Memory B cell (primary cell): ENCODE results near the gene CWH43.
"Not testable (repeated sequence)": the region's sequence is repeated elsewhere in the genome, so short reads cannot be mapped to it uniquely, and the experiment has no call there.

ENCODE experiments used
- ATAC-seq: fragments of 150-1000 bp; cut with Tn5 transposase; 2 replicates; pipeline ENCODE4 v1.10.0; 2021; ENCODE audit warnings: low read depth, mild to moderate bottlenecking, moderate library complexity
- DNase-seq, 2 donors: peaks; one replicate each; pipeline ENCODE4 v3.0.0; 2022; ENCODE audit warnings: low spot score in 2 of 2
- H3K27ac Mint-ChIP-seq: one replicate; pipeline ENCODE4 v1.8.0; 2022; ENCODE audit warnings: mild to moderate bottlenecking, moderate library complexity, mixed read lengths
- H3K27me3 Mint-ChIP-seq: one replicate; pipeline ENCODE4 v1.8.0; 2022; ENCODE audit warnings: mixed read lengths
- H3K36me3 Mint-ChIP-seq: one replicate; pipeline ENCODE4 v1.8.0; 2022; ENCODE audit warnings: mild to moderate bottlenecking, mixed read lengths
- H3K4me1 Mint-ChIP-seq: one replicate; pipeline ENCODE4 v1.8.0; 2022; ENCODE audit warnings: mixed read lengths
- H3K4me3 Mint-ChIP-seq: one replicate; pipeline ENCODE4 v1.8.0; 2022; ENCODE audit warnings: mild to moderate bottlenecking, moderate library complexity, mixed read lengths
- H3K9me3 Mint-ChIP-seq: one replicate; pipeline ENCODE4 v1.8.0; 2022; ENCODE audit warnings: mixed read lengths

Gene CWH43

DNA sequence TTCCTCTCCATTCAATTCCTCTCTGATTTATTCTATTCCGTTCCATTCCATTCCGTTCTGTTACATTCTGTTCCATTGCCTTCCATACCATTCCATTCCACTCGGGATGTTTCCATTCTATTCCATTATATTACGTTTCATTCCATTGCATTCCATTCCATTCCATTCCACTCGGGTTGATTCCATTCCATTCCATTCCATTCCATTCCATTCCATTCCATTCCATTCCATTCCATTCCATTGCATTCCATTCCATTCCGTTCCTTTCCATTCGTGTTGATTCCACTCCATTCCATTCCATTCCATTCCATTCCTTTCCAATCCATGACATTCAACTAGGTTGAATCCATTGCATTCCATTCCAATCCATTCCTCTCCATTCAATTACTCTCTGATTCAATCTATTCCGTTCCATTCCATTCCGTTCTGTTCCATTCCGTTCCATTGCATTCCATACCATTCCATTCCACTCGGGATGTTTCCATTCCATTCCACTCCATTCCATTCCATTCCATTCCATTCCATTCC lies 106.6 kb downstream of the CWH43 start:
- H3K27me3 Mint-ChIP-seq = not testable (repeated sequence)

DNA sequence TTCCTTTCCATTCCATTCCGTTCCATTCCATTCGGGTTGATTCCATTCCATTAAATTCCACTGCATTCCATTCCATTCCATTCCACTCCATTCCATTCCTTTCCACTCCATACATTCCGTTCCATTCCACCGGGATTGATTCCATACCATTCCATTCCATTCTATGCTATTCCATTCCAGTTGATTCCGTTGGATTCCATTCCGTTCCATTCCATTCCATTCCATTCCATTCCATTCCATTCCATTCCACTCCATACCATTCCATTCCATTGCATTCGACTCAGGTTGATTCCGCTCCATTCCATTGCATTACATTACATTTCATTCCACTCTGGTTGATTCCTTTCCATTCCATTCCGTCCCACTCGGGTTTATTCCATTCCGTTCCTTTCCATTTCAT lies 110.1 kb downstream of the CWH43 start:
- peaks cover 50% of the 10 kb centered on the region for H3K36me3 Mint-ChIP-seq

More for the DNA sequence above, 106.6 kb downstream of the CWH43 start:
- H3K4me3 Mint-ChIP-seq, DNase-seq, H3K27ac Mint-ChIP-seq: not testable (repeated sequence)
- peaks cover 30% of the 10 kb centered on the region for H3K36me3 Mint-ChIP-seq
- peaks cover 20% of the 10 kb centered on the region for H3K4me1 Mint-ChIP-seq
- peaks cover 35% of the 10 kb centered on the region for H3K9me3 Mint-ChIP-seq
- ATAC-seq = peak; percentile 42

DNA sequence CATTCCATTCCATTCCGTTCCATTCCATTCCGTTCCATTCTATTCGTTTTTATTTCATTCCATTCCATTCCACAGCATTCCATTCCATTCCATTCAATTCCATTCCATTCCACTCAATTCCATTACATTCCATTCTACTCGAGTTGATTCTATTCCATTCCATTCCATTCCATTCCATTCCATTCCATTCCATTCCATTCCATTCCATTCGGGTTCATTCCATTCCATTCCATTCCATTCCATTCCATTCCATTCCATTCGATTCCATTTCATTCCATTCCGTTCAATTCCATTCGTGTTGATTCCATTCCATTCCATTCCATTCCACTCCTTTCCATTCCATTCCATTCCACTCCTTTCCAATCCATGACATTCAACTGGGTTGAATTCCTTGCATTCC lies 110.6 kb downstream of the CWH43 start:
- H3K4me3 Mint-ChIP-seq, H3K27me3 Mint-ChIP-seq, DNase-seq, H3K27ac Mint-ChIP-seq: not testable (repeated sequence)
- Mint-ChIP-seq H3K36me3 (peaks cover 49% of the 10 kb centered on the region), H3K9me3 (peaks cover 57% of the 10 kb centered on the region), H3K4me1 (peaks cover 34% of the 10 kb centered on the region)
- ATAC-seq = peak; percentile 34

More for the DNA sequence above, 110.1 kb downstream of the CWH43 start:
- ATAC-seq, H3K4me3 Mint-ChIP-seq, H3K27ac Mint-ChIP-seq, DNase-seq, H3K27me3 Mint-ChIP-seq: not testable (repeated sequence)
- peaks cover 37% of the 10 kb centered on the region for H3K4me1 Mint-ChIP-seq
- peaks cover 59% of the 10 kb centered on the region for H3K9me3 Mint-ChIP-seq

DNA sequence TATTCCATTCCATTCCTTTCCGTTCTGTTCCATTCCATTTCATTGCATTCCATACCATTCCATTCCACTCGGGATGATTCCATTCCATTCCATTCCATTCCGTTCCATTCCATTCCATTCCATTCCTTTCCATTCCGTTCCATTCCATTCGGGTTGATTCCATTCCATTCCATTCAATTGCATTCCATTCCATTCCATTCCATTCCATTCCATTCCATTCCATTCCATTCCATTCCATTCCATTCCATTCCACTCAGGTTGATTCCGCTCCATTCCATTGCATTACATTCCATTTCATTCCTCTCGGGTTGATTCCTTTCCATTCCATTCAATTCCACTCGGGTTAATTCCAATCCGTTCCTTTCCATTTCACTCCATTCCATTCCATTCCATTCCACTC lies 111.0 kb downstream of the CWH43 start:
- H3K27me3 Mint-ChIP-seq, H3K27ac Mint-ChIP-seq, H3K4me3 Mint-ChIP-seq, DNase-seq: not testable (repeated sequence)
- Mint-ChIP-seq H3K9me3 (peaks cover 53% of the 10 kb centered on the region), H3K36me3 (peaks cover 44% of the 10 kb centered on the region), H3K4me1 (peaks cover 30% of the 10 kb centered on the region)
- peak; percentile 34 for ATAC-seq

DNA sequence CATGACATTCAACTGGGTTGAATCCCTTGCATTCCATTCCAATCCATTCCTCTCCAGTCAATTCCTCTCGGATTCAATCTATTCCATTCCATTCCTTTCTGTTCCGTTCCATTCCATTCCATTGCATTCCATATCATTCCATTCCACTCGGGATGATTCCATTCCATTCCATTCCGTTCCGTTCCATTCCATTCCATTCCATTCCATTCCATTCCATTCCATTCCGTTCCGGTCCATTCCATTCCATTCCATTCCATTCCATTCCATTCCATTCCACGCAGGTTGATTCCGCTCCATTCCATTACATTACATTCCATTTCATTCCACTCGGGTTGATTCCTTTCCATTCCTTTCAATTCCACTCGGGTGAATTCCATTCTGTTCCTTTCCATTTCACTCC lies 111.4 kb downstream of the CWH43 start:
- Mint-ChIP-seq H3K4me1 (peaks cover 33% of the 10 kb centered on the region), H3K36me3 (peaks cover 45% of the 10 kb centered on the region), H3K9me3 (peaks cover 53% of the 10 kb centered on the region)
- not testable (repeated sequence) for DNase-seq, ATAC-seq, H3K4me3 Mint-ChIP-seq, H3K27me3 Mint-ChIP-seq, H3K27ac Mint-ChIP-seq

DNA sequence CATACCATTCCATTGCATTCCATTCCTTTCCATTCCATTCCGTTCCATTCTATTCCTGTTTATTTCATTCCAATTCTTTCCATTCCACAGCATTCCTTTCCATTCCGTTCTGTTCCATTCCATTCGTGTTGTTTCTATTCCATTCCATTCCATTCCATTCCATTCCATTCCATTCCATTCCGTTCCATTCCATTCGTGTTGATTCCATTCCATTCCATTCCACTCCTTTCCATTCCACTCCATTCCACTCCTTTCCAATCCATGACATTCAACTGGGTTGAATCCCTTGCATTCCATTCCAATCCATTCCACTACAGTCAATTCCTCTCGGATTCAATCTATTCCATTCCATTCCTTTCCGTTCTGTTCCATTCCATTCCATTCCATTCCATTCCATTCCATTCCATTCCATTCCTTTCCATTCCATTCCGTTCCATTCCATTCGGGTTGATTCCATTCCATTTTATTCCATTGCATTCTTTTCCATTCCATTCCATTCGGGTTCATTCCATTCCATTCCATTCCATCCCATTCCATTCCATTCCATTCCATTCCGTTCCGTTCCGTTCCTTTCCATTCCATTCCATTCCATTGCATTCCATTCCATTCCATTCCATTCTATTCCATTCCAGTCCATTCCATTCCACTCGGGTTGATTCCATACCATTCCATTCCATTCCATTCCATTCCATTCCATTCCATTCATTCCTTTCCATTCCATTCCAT lies 112.1 kb downstream of the CWH43 start:
- not testable (repeated sequence) for H3K27me3 Mint-ChIP-seq, DNase-seq, H3K27ac Mint-ChIP-seq, H3K4me3 Mint-ChIP-seq
- peak; percentile 12 for ATAC-seq
- H3K9me3 Mint-ChIP-seq = peaks cover 55% of the 10 kb centered on the region
- peaks cover 31% of the 10 kb centered on the region for H3K4me1 Mint-ChIP-seq
- H3K36me3 Mint-ChIP-seq = peaks cover 46% of the 10 kb centered on the region

DNA sequence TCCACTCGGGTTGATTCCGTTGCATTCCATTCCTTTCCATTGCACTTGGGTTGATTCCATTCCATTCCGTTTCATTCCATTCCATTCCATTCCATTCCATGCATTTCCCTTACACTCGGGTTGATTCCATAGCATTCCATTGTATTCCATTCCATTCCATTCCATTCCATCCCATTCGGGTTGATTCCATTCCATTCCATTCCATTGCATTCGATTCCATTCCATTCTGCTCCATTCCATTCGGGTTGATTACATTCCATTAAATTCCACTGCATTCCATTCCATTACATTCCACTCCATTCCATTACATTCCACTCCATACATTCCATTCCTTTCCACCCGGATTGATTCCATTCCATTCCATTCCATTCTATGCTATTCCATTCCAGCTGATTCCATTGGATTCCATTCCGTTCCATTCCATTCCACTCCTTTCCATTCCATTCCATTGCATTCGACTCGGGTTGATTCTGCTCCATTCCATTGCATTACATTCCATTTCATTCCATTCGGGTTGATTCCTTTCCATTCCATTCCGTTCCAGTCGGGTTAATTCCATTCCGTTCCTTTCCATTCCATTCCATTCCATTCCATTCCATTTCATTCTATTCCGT lies 113.9 kb downstream of the CWH43 start:
- H3K27ac Mint-ChIP-seq, DNase-seq, ATAC-seq, H3K27me3 Mint-ChIP-seq, H3K4me3 Mint-ChIP-seq: not testable (repeated sequence)
- Mint-ChIP-seq H3K36me3 (peaks cover 54% of the 10 kb centered on the region), H3K4me1 (peaks cover 36% of the 10 kb centered on the region), H3K9me3 (peaks cover 67% of the 10 kb centered on the region)

DNA sequence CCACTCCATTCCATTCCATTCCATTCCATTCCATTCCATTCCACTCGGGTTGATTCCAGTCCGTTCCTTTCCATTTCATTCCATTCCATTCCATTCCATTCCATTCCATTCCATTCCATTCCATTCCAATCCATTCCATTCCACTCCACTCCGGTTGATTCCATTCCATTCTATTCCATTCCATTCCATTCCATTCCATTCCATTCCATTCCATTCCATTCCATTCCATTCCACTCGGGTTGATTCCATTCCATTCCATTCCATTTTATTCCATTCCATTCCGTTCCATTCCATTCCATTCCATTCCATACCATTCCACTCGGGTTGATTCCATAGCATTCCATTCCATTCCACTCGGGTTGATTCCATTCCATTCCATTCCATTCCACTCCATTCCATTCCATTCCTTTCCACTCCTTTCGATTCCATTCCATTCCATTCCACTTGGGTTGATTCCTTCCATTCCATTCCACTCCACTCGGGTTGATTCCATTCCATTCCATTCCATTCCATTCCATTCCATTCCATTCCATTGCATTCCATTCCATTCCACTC lies 116.3 kb downstream of the CWH43 start:
- DNase-seq, H3K27me3 Mint-ChIP-seq, H3K27ac Mint-ChIP-seq, H3K4me3 Mint-ChIP-seq: not testable (repeated sequence)
- peak; percentile 11 for ATAC-seq
- Mint-ChIP-seq H3K9me3 (peaks cover 73% of the 10 kb centered on the region), H3K4me1 (peaks cover 40% of the 10 kb centered on the region), H3K36me3 (peaks cover 59% of the 10 kb centered on the region)

DNA sequence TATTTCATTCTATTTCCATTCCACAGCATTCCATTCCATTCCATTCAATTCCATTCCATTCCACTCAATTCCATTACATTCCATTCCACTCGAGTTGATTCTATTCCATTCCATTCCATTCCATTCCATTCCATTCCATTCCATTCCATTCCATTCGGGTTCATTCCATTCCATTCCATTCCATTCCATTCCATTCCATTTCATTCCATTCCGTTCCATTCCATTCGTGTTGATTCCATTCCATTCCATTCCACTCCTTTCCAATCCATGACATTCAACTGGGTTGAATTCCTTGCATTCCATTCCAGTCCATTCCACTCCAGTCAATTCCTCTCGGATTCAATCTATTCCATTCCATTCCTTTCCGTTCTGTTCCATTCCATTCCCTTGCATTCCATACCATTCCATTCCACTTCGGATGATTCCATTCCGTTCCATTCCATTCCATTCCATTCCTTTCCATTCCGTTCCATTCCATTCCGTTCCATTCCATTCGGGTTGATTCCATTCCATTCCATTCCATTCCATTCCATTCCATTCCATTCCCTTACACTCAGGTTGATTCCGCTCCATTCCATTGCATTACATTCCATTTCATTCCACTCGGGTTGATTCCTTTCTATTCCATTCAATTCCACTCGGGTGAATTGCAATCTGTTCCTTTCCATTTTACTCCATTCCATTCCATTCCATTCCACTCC lies 117.5 kb downstream of the CWH43 start:
- DNase-seq, H3K27ac Mint-ChIP-seq, H3K27me3 Mint-ChIP-seq, ATAC-seq, H3K4me3 Mint-ChIP-seq: not testable (repeated sequence)
- peaks cover 70% of the 10 kb centered on the region for H3K9me3 Mint-ChIP-seq
- H3K36me3 Mint-ChIP-seq = peaks cover 57% of the 10 kb centered on the region
- H3K4me1 Mint-ChIP-seq = peaks cover 38% of the 10 kb centered on the region

DNA sequence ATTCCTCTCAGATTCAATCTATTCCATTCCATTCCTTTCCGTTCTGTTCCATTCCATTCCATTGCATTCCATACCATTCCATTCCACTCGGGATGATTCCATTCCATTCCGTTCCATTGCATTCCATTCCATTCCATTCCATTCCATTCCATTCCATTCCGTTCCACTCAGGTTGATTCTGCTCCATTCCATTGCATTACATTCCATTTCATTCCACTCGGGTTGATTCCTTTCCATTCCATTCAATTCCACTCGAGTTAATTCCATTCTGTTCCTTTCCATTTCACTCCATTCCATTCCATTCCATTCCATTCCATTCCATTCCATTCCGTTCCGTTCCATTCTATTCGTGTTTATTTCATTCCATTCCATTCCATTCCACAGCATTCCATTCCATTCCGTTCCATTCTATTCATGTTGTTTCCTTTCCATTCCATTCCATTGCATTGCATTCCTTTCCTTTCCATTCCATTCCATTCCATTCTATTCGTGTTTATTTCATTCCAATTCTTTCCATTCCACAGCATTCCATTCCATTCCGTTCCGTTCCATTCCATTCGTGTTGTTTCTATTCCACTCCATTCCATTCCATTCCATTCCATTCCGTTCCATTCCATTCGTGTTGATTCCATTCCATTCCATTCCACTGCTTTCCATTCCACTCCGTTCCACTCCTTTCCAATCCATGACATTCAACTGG lies 118.3 kb downstream of the CWH43 start:
- peaks cover 53% of the 10 kb centered on the region for H3K36me3 Mint-ChIP-seq
- not testable (repeated sequence) for ATAC-seq, H3K27ac Mint-ChIP-seq, H3K27me3 Mint-ChIP-seq, H3K4me3 Mint-ChIP-seq, DNase-seq
- peaks cover 34% of the 10 kb centered on the region for H3K4me1 Mint-ChIP-seq
- peaks cover 64% of the 10 kb centered on the region for H3K9me3 Mint-ChIP-seq

DNA sequence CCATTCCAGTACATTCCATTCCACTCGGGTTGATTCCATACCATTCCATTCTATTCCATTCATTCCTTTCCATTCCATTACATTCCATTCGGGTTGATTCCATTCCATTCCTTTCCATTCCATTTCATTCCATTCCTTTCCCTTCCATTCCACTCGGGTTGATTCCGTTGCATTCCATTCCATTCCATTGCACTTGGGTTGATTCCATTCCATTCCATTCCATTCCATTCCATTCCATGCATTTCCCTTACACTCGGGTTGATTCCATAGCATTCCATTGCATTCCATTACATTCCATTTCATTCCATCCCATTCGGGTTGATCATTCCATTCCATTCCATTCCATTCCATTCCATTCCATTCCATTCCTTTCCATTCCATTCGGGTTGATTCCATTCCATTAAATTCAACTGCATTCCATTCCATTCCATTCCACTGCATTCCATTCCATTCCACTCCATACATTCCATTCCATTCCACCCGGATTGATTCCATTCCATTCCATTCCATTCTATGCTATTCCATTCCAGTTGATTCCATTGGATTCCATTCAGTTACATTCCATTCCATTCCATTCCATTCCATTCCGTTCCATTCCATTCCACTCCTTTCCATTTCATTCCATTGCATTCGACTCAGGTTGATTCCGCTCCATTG lies 119.3 kb downstream of the CWH43 start:
- not testable (repeated sequence) for DNase-seq, ATAC-seq, H3K27me3 Mint-ChIP-seq, H3K4me3 Mint-ChIP-seq, H3K27ac Mint-ChIP-seq
- peaks cover 64% of the 10 kb centered on the region for H3K9me3 Mint-ChIP-seq
- H3K36me3 Mint-ChIP-seq = peaks cover 53% of the 10 kb centered on the region
- H3K4me1 Mint-ChIP-seq = peaks cover 32% of the 10 kb centered on the region

DNA sequence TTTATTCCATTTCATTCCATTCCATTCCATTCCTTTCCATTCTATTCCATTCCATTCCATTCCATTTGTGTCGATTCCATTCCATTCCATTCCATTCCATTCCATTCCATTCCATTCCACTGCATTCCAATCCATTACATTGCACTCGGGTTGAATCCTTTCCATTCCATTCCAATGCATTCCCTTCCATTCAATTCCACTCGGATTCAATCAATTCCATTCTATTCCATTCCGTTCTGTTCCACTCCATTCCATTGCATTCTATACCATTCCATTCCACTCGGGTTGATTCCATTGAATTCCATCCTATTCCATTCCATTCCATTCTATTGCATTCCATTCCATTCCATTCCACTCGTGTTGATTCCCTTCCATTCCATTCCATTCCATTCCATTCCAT lies 121.2 kb downstream of the CWH43 start:
- peaks cover 68% of the 10 kb centered on the region for H3K9me3 Mint-ChIP-seq
- not testable (repeated sequence) for H3K4me3 Mint-ChIP-seq, DNase-seq, H3K27ac Mint-ChIP-seq, ATAC-seq, H3K27me3 Mint-ChIP-seq
- peaks cover 35% of the 10 kb centered on the region for H3K4me1 Mint-ChIP-seq
- H3K36me3 Mint-ChIP-seq = peaks cover 56% of the 10 kb centered on the region
